ENCODE measurements around the gene FOXO6.

Gene FOXO6

DNA sequence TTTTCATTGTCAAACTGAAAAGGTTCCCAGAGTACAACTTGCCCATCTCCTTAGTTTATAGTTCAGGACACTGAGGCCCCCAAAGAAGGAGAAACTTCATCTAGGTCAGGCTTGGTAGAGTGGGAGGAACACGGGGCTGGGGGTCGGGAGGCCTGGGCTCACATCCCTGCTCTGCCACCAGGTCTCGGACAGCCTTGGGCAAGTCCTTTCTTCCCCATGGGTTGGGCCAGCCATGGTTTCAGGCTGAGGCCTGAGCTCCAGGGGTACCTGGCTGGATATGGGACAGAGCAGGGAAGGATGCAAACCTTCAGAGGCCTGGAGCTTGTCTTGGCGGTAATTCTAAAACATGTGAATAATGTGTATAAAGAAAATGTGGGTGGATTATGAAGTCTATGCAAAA lies 17.0 kb downstream of the FOXO6 start:
- no peaks in the 10 kb centered on the region for H4K20me1 ChIP-seq (ENCODE audit: insufficient read depth, low read length)
- no peaks in the 10 kb centered on the region for H3K36me3 ChIP-seq (replicated peaks; ENCODE audit: low read depth, low read length)
- H3K4me1 ChIP-seq (ENCODE audit: low read length), result no peaks in the 10 kb centered on the region
- no peaks in the 10 kb centered on the region for H3K27me3 ChIP-seq (ENCODE audit: low read depth, low read length)
- no peak overlapping the region for H3K27ac ChIP-seq (ENCODE audit: low read length)
- TF ChIP-seq, protein P1, sequence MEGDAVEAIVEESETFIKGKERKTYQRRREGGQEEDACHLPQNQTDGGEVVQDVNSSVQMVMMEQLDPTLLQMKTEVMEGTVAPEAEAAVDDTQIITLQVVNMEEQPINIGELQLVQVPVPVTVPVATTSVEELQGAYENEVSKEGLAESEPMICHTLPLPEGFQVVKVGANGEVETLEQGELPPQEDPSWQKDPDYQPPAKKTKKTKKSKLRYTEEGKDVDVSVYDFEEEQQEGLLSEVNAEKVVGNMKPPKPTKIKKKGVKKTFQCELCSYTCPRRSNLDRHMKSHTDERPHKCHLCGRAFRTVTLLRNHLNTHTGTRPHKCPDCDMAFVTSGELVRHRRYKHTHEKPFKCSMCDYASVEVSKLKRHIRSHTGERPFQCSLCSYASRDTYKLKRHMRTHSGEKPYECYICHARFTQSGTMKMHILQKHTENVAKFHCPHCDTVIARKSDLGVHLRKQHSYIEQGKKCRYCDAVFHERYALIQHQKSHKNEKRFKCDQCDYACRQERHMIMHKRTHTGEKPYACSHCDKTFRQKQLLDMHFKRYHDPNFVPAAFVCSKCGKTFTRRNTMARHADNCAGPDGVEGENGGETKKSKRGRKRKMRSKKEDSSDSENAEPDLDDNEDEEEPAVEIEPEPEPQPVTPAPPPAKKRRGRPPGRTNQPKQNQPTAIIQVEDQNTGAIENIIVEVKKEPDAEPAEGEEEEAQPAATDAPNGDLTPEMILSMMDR (IDR thresholded peaks at IDR 0.05; ENCODE audit: low read depth, low read length), result no peak
- TF ChIP-seq EZH2phosphoT487 (IDR thresholded peaks at IDR 0.05; ENCODE audit: low read depth), result no peak
- no peak overlapping the region for H3K4me2 ChIP-seq (ENCODE audit: low read length)
- H3K4me3 ChIP-seq (ENCODE audit: low read length), result no peak overlapping the region
- H3K79me2 ChIP-seq (ENCODE audit: low read length), result no peaks in the 10 kb centered on the region
- H3K9me3 ChIP-seq (ENCODE audit: insufficient read depth, low read length), result no peaks in the 10 kb centered on the region
- no peak overlapping the region for H2AFZ ChIP-seq (ENCODE audit: low read depth, low read length)
- H3K9ac ChIP-seq (ENCODE audit: low read length), result no peak overlapping the region

DNA sequence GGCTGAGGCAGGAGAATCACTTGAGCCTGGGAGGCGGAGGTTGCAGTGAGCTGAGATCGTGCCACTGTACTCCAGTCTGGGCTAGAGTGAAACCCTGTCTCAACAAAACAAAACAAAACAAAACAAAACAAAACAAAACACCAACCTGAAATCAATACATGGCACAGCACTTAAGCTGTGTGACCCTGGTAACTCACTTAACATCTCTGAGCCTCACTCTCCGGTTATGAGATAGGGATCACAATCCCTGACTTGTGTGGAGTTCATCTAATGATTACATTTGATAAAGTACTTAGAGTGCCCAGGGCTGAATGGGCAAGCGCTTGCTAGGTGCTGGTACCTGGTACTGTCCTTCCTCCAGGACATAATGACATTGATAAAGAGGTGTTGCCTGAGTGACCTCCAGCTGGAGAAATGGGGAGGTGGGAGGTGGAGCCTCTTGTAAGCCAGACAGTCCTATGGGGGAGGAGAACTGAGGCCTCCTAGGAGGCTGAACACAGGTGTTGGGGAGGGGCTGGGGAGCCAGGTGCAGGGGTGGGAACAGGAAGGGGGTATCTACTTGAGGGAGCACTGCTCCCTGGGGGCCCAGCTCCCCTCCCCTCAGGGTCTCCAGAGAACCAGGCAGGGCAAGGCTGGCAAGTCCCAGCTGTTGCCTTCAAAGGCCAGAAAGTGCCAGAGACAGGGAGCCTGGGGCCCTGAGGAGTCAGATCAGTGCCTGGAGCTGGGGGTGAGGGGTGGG lies 17.9 kb downstream of the FOXO6 start:
- Histone ChIP-seq H3K79me2 (ENCODE audit: low read length) (no peaks in the 10 kb centered on the region), H2AFZ (ENCODE audit: low read depth, low read length) (no peak overlapping the region), H3K4me1 (ENCODE audit: low read length) (no peaks in the 10 kb centered on the region), H3K4me2 (ENCODE audit: low read length) (no peak overlapping the region), H3K9me3 (ENCODE audit: insufficient read depth, low read length) (no peaks in the 10 kb centered on the region), H4K20me1 (ENCODE audit: insufficient read depth, low read length) (no peaks in the 10 kb centered on the region), H3K36me3 (replicated peaks; ENCODE audit: low read depth, low read length) (no peaks in the 10 kb centered on the region), H3K27me3 (ENCODE audit: low read depth, low read length) (no peaks in the 10 kb centered on the region), H3K27ac (ENCODE audit: low read length) (no peak overlapping the region), H3K4me3 (ENCODE audit: low read length) (no peak overlapping the region), H3K9ac (ENCODE audit: low read length) (no peak overlapping the region)
- TF ChIP-seq, protein P1 (IDR thresholded peaks at IDR 0.05; ENCODE audit: low read depth, low read length), result no peak
- no peak for TF ChIP-seq EZH2phosphoT487 (IDR thresholded peaks at IDR 0.05; ENCODE audit: low read depth)

DNA sequence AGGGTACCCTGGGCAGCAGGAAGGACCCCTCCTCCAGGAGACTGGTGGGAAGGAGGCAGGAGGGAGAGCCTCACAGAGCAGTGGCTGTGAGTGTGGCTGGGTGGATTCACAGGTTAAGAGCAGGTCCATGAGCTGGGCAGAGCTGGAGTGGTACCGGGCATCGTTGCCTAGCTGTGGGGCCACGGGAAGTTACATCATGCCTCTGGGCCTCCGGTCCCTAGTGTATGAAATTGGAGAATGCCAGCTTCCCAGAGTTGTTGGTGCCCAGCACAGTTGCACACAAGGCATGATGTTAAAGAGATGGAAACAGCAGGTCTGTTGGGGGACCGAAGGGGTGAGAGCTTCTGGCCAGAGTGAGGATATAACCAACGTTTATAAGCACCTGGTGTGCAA lies 18.5 kb downstream of the FOXO6 start:
- Histone ChIP-seq H3K4me1 (ENCODE audit: low read length) (no peaks in the 10 kb centered on the region), H3K27ac (ENCODE audit: low read length) (no peak overlapping the region), H3K27me3 (ENCODE audit: low read depth, low read length) (0 out of 2 replicates have a peak, but pooled peaks cover under 1% of the 10 kb centered on the region), H3K9ac (ENCODE audit: low read length) (no peak overlapping the region), H3K36me3 (replicated peaks; ENCODE audit: low read depth, low read length) (no peaks in the 10 kb centered on the region), H4K20me1 (ENCODE audit: insufficient read depth, low read length) (no peaks in the 10 kb centered on the region), H3K79me2 (ENCODE audit: low read length) (no peaks in the 10 kb centered on the region), H3K9me3 (ENCODE audit: insufficient read depth, low read length) (no peaks in the 10 kb centered on the region), H3K4me2 (ENCODE audit: low read length) (no peak overlapping the region), H2AFZ (ENCODE audit: low read depth, low read length) (no peak overlapping the region), H3K4me3 (ENCODE audit: low read length) (no peak overlapping the region)
- TF ChIP-seq EZH2phosphoT487 (IDR thresholded peaks at IDR 0.05; ENCODE audit: low read depth), result no peak
- TF ChIP-seq, protein P1 (IDR thresholded peaks at IDR 0.05; ENCODE audit: low read depth, low read length), result no peak

DNA sequence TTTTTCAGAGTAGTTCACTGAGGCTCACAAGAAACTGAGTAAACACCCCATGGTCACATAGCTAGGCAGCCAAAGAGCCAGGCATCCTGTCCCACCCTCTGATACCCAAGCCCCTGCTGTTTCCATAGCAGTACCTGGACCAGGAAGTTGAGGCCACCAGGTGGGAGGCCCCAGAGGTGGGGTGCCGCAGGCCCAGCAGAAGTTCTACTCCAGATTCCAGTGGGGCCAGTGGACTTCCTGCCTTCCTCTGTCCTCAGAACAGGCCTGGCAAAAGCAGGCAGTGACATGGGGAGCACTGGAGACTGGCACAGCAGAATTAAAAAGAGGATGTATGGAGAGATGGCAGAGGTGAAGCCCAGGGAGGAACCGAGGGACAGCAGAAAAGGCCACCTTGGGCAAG lies 19.0 kb downstream of the FOXO6 start:
- Histone ChIP-seq H3K27ac (ENCODE audit: low read length) (no peak overlapping the region), H3K36me3 (replicated peaks; ENCODE audit: low read depth, low read length) (no peaks in the 10 kb centered on the region), H3K4me3 (ENCODE audit: low read length) (no peak overlapping the region), H3K4me1 (ENCODE audit: low read length) (no peaks in the 10 kb centered on the region), H3K9me3 (ENCODE audit: insufficient read depth, low read length) (no peaks in the 10 kb centered on the region), H3K9ac (ENCODE audit: low read length) (no peak overlapping the region), H4K20me1 (ENCODE audit: insufficient read depth, low read length) (no peaks in the 10 kb centered on the region), H3K4me2 (ENCODE audit: low read length) (no peak overlapping the region), H2AFZ (ENCODE audit: low read depth, low read length) (no peak overlapping the region), H3K27me3 (ENCODE audit: low read depth, low read length) (0 out of 2 replicates have a peak, but pooled peaks cover 2% of the 10 kb centered on the region), H3K79me2 (ENCODE audit: low read length) (no peaks in the 10 kb centered on the region)
- TF ChIP-seq EZH2phosphoT487 (IDR thresholded peaks at IDR 0.05; ENCODE audit: low read depth), result no peak
- TF ChIP-seq, protein P1 (IDR thresholded peaks at IDR 0.05; ENCODE audit: low read depth, low read length), result no peak
